Activated T-helper 17 cell treated with anti-CD3 and anti-CD28 coated beads, Interleukin-2, amount 50 U/mL, for 72 hours (primary cell): ENCODE results near the gene ADARB2. TPM values are rescaled to one million over a fixed set of nuclear protein-coding genes. Genes with fewer than 3 reads are reported as not detected.
"Not testable (repeated sequence)": the region's sequence is repeated elsewhere in the genome, so short reads cannot be mapped to it uniquely, and the experiment has no call there.

ENCODE experiments used
- ATAC-seq: fragments of 150-1000 bp; cut with Tn5 transposase; replicated peaks from 2 replicates; pipeline ENCODE4 v1.10.0; 2021; ENCODE audit warnings: mild to moderate bottlenecking, moderate library complexity
- H3K27ac Mint-ChIP-seq: one replicate; pipeline ENCODE4 v1.8.0; 2022; ENCODE audit warnings: mixed read lengths
- H3K27me3 Mint-ChIP-seq: one replicate; pipeline ENCODE4 v1.8.0; 2022; ENCODE audit warnings: mixed read lengths
- H3K36me3 Mint-ChIP-seq: one replicate; pipeline ENCODE4 v1.8.0; 2022; ENCODE audit warnings: low read depth, mild to moderate bottlenecking, mixed read lengths
- H3K4me1 Mint-ChIP-seq: one replicate; pipeline ENCODE4 v1.8.0; 2022; ENCODE audit warnings: mixed read lengths
- H3K4me3 Mint-ChIP-seq: one replicate; pipeline ENCODE4 v1.8.0; 2022; ENCODE audit warnings: mild to moderate bottlenecking, mixed read lengths
- H3K9me3 Mint-ChIP-seq: one replicate; pipeline ENCODE4 v1.8.0; 2022; ENCODE audit warnings: mixed read lengths
- total RNA-seq, 2 donors: library from RNA; stranded (reverse); gene quantifications; one replicate each; pipeline ENCODE4 v1.2.3, GENCODE V29; 2022

ADARB2 gene
- total RNA-seq, 2 donors from 2014 or later, result not detected

- H3K9me3 Mint-ChIP-seq, result no peaks in the 10 kb centered on the region
These were observed 570.5 kb downstream of the ADARB2 start for GRCh38 chr10:1166828-1167275.

GRCh38 chr10:1166101-1166827, 571.1 kb downstream of the ADARB2 start:
- Mint-ChIP-seq H3K27ac (no peak overlapping the region), H3K27me3 (peaks cover 9% of the 10 kb centered on the region), H3K36me3 (no peaks in the 10 kb centered on the region), H3K4me3 (no peak overlapping the region), H3K4me1 (no peaks in the 10 kb centered on the region), H3K9me3 (no peaks in the 10 kb centered on the region)
- no peak for ATAC-seq

More at GRCh38 chr10:1166828-1167275, 570.5 kb downstream of the ADARB2 start:
- ATAC-seq, result no peak
- H3K4me1 Mint-ChIP-seq, result no peaks in the 10 kb centered on the region
- H3K4me3 Mint-ChIP-seq, result no peak overlapping the region
- peaks cover 9% of the 10 kb centered on the region for H3K27me3 Mint-ChIP-seq
- no peak overlapping the region for H3K27ac Mint-ChIP-seq
- no peaks in the 10 kb centered on the region for H3K36me3 Mint-ChIP-seq

- no peaks in the 10 kb centered on the region for H3K4me1 Mint-ChIP-seq
- no peak overlapping the region for H3K4me3 Mint-ChIP-seq
- no peak for ATAC-seq
- peaks cover 9% of the 10 kb centered on the region for H3K27me3 Mint-ChIP-seq
- no peaks in the 10 kb centered on the region for H3K9me3 Mint-ChIP-seq
- no peak overlapping the region for H3K27ac Mint-ChIP-seq
- no peaks in the 10 kb centered on the region for H3K36me3 Mint-ChIP-seq
These were observed 573.5 kb downstream of the ADARB2 start for GRCh38 chr10:1163831-1164230.

- Mint-ChIP-seq H3K36me3 (no peaks in the 10 kb centered on the region), H3K27me3 (peaks cover 9% of the 10 kb centered on the region), H3K4me3 (no peak overlapping the region), H3K4me1 (no peaks in the 10 kb centered on the region), H3K9me3 (no peaks in the 10 kb centered on the region), H3K27ac (no peak overlapping the region)
- ATAC-seq, result no peak
These were observed 574.1 kb downstream of the ADARB2 start for GRCh38 chr10:1163204-1163660.

GRCh38 chr10:1162481-1163203, 574.7 kb downstream of the ADARB2 start:
- no peak overlapping the region for H3K4me3 Mint-ChIP-seq
- H3K9me3 Mint-ChIP-seq, result no peaks in the 10 kb centered on the region
- no peak overlapping the region for H3K27ac Mint-ChIP-seq

GRCh38 chr10:1161315-1161673, 576.0 kb downstream of the ADARB2 start:
- not testable (repeated sequence) for H3K9me3 Mint-ChIP-seq, ATAC-seq, H3K4me1 Mint-ChIP-seq, H3K36me3 Mint-ChIP-seq, H3K4me3 Mint-ChIP-seq, H3K27ac Mint-ChIP-seq, H3K27me3 Mint-ChIP-seq

More at GRCh38 chr10:1162481-1163203, 574.7 kb downstream of the ADARB2 start:
- Mint-ChIP-seq H3K36me3 (no peaks in the 10 kb centered on the region), H3K4me1 (no peaks in the 10 kb centered on the region), H3K27me3 (peaks cover 4% of the 10 kb centered on the region)
- no peak for ATAC-seq

GRCh38 chr10:1160561-1161314, 576.6 kb downstream of the ADARB2 start:
- H3K36me3 Mint-ChIP-seq, result no peaks in the 10 kb centered on the region
- H3K4me3 Mint-ChIP-seq, result no peak overlapping the region
- no peaks in the 10 kb centered on the region for H3K4me1 Mint-ChIP-seq
- no peak for ATAC-seq
- H3K9me3 Mint-ChIP-seq, result no peaks in the 10 kb centered on the region
- no peak overlapping the region for H3K27ac Mint-ChIP-seq
- H3K27me3 Mint-ChIP-seq, result peaks cover 5% of the 10 kb centered on the region

- H3K27me3 Mint-ChIP-seq, result peaks cover 5% of the 10 kb centered on the region
- H3K9me3 Mint-ChIP-seq, result no peaks in the 10 kb centered on the region
- no peaks in the 10 kb centered on the region for H3K4me1 Mint-ChIP-seq
- no peak overlapping the region for H3K27ac Mint-ChIP-seq
- H3K4me3 Mint-ChIP-seq, result no peak overlapping the region
- ATAC-seq, result no peak
- H3K36me3 Mint-ChIP-seq, result no peaks in the 10 kb centered on the region
These were observed 577.9 kb downstream of the ADARB2 start for GRCh38 chr10:1159131-1160061.

GRCh38 chr10:1158536-1158935, 578.8 kb downstream of the ADARB2 start:
- not testable (repeated sequence) for H3K36me3 Mint-ChIP-seq, H3K27me3 Mint-ChIP-seq, H3K9me3 Mint-ChIP-seq, ATAC-seq, H3K4me1 Mint-ChIP-seq, H3K4me3 Mint-ChIP-seq, H3K27ac Mint-ChIP-seq

GRCh38 chr10:1158066-1158465, 579.3 kb downstream of the ADARB2 start:
- Mint-ChIP-seq H3K27me3 (peaks cover 5% of the 10 kb centered on the region), H3K4me1 (no peaks in the 10 kb centered on the region), H3K4me3 (no peak overlapping the region), H3K36me3 (no peaks in the 10 kb centered on the region), H3K9me3 (no peaks in the 10 kb centered on the region), H3K27ac (no peak overlapping the region)
- ATAC-seq, result no peak

GRCh38 chr10:1157615-1157933, 579.8 kb downstream of the ADARB2 start:
- Mint-ChIP-seq H3K27me3 (peaks cover 5% of the 10 kb centered on the region), H3K4me1 (no peaks in the 10 kb centered on the region), H3K36me3 (no peaks in the 10 kb centered on the region), H3K27ac (peak overlapping the region; percentile 13), H3K9me3 (no peaks in the 10 kb centered on the region), H3K4me3 (no peak overlapping the region)
- no peak for ATAC-seq

- no peaks in the 10 kb centered on the region for H3K36me3 Mint-ChIP-seq
- no peaks in the 10 kb centered on the region for H3K4me1 Mint-ChIP-seq
- no peak overlapping the region for H3K4me3 Mint-ChIP-seq
- H3K27me3 Mint-ChIP-seq, result peaks cover 5% of the 10 kb centered on the region
- H3K27ac Mint-ChIP-seq, result peak overlapping the region; percentile 13
- H3K9me3 Mint-ChIP-seq, result no peaks in the 10 kb centered on the region
- ATAC-seq, result no peak
These were observed 580.3 kb downstream of the ADARB2 start for GRCh38 chr10:1156921-1157614.

GRCh38 chr10:1156616-1156886, 580.8 kb downstream of the ADARB2 start:
- Mint-ChIP-seq H3K9me3 (no peaks in the 10 kb centered on the region), H3K4me3 (no peak overlapping the region), H3K36me3 (no peaks in the 10 kb centered on the region), H3K4me1 (no peaks in the 10 kb centered on the region), H3K27ac (no peak overlapping the region), H3K27me3 (peaks cover 5% of the 10 kb centered on the region)
- no peak for ATAC-seq
